ENCODE measurements around the gene PRORP.
A peak's percentile ranks its signal among the peaks of the same experiment; 100 is the strongest.
"Not testable (repeated sequence)": the region's sequence is repeated elsewhere in the genome, so short reads cannot be mapped to it uniquely, and the experiment has no call there.

The PRORP gene

DNA sequence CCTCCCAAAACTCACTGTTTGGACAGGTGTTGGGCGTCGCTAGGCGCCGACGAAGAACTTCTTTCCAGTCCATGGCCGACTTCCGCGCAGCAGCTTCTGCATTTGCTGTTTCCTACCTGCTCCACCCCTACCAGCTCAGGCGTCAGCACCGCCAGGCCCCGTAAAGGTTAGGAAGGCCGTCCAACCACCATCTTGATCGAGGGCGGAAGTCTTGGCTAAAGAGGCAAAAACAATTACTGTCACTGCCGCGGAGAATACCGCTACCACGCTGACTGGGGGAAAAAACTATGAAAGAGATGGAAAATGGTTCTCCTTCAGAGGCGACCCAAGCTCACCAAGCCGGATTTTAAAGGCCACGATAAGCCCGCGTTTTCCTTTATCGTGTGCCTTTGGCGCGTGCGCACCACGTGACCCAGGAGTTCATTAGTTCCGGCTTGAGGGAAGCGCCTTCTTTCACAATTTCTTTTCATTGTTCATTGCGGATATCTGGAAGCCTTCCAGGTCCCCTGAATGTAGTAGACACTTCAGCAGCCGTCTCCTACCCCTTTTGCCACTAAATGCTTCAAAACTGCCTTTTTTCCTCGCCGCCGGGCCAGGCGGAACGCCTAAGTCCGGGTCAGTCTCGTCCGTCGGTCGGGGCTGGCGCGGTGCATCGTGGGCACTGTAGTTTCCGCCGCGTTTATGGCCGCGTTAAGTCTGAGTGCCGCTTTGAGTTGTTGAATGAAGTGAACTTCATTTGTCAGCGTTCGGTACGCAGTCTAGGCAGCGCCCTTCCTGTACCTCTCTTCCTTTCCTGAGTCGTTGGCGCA lies at the start of gene PRORP, which contains the start of gene PPP2R3C:
PRORP (plus strand) TSS at position 666 of the 809 bp plus-strand sequence. CDS start 694 bp downstream, outside the sequence.
PPP2R3C (minus strand) TSS at position 104 of the 809 bp plus-strand sequence; CDS start at position 73, 31 bp downstream.
- in situ Hi-C loops (cut with MboI; ENCODE audit: low pct_unique_long_range_greater_than_20kb, low sequenced_read_pairs) = no loop called here
- DNase-seq = peak; percentile 98

- no peak for DNase-seq
- in situ Hi-C loops (cut with MboI; ENCODE audit: low pct_unique_long_range_greater_than_20kb, low sequenced_read_pairs) = no loop called here
These were observed 48.9 kb upstream of the PRORP start for GRCh38 chr14:35073486-35073885.

- in situ Hi-C loops (cut with MboI; ENCODE audit: low pct_unique_long_range_greater_than_20kb, low sequenced_read_pairs) = no loop called here
These were observed 44.3 kb upstream of the PRORP start for GRCh38 chr14:35078082-35078481.

DNA sequence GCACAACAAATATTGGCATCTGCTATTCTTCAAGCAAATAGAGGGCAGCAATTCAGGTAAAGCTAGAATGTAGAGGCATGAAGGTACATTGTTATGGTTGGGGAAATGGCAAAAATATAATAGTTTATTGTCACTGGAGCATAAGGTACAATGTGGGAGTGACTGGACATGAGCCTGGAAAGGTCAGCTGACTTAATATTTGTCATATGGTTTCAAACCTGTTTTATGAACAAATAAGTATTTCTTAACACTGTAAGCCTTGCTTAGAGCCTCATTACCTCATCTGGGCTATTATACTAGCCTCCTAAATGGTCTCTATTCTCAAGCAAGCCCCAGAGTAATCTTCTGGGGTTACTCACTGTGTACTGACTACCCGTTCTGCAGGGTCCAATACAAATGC lies 42.6 kb upstream of the PRORP start:
- in situ Hi-C loops (cut with MboI; ENCODE audit: low pct_unique_long_range_greater_than_20kb, low sequenced_read_pairs) = no loop called here

More at GRCh38 chr14:35078082-35078481, 44.3 kb upstream of the PRORP start:
- DNase-seq = no peak

DNA sequence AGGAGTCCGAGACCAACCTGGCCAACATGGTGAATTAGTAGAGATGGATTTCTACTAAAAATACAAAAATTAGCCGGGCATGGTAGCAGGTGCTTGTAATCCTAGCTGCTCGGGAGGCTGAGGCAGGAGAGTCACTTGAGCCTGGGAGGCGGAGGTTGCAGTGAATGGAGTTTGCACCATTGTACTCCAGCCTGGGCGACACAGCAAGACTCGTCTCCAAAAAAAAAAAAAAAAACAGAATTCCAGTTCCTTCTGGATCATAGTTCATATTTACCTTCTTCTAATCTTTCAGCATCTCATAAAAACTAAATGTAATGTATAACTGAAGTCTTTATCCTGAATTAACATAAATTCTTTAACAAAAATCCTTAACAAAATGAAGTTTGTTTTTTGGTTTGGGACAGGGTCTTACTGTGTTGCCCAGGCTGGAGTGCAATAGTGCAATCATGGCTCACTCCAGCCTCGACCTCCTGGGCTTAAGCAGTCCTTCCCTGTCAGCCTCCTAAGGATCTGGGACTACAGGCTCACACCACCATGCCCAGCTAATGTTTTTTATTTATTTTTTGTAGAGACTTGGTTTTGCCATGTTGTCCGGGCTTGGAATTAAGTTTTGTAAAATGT lies 38.7 kb upstream of the PRORP start:
- in situ Hi-C loops (cut with MboI; ENCODE audit: low pct_unique_long_range_greater_than_20kb, low sequenced_read_pairs) = no loop called here
- no peak for DNase-seq

More for the DNA sequence above, 42.6 kb upstream of the PRORP start:
- DNase-seq = no peak

DNA sequence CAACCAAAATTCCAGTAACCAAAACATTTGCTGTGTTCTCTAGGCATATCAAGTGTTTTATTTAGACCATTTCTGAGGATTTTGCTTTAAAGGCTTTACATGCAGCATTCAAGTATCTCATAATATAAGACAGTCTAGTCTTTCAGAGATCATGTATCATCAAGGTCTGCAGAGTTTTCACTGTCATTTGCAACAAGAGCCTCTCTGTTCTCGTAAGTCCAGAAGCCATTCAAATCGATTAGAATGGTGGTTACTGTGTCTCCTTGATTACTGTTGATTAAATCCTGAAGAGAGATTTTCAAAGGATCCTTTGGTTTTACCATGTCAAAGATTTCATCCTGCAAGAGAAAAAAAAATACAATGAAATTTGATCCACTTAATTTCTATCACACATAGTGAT lies 36.9 kb upstream of the PRORP start:
- in situ Hi-C loops (cut with MboI; ENCODE audit: low pct_unique_long_range_greater_than_20kb, low sequenced_read_pairs) = no loop called here
- no peak for DNase-seq

DNA sequence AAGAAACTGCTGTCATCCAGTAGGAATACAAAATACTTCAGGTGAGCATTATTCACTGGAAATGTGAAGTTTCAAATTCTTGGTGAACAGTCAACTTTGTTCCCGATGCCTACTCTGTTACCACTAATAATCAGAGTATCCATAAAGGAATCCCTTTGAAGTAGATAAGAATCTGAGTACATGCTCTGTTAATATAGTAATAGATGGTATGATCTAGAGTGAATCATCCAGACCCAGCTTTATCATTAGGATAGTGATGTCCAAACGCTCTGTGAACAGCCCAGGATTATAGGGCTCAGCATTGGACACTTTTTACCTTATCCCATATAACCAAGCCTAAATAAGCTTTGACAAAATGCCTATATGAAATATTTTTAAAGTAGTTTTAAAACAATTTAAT lies 33.8 kb upstream of the PRORP start:
- in situ Hi-C loops (cut with MboI; ENCODE audit: low pct_unique_long_range_greater_than_20kb, low sequenced_read_pairs) = no loop called here
- no peak for DNase-seq

- DNase-seq = not testable (repeated sequence)
These were observed 27.7 kb upstream of the PRORP start for GRCh38 chr14:35094645-35095044.

DNA sequence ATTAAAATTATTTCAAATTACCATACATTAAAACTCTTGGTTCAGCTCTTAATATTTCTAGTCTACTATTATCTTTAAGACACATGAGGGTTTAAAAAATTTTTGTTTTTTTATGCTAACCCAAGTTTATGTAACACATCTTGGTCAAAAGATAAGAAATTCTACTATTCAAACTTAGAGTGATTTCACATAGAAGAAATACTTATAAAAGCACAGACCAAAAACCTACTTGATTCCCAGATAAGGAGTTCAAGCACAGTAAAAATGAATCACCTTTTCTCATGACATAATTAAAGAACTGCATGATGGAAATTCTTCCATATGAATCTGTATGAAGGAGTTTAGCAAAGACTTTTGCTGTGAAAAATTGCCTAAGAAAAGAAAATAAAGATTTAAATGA lies 14.5 kb upstream of the PRORP start:
- DNase-seq = no peak

More at GRCh38 chr14:35094645-35095044, 27.7 kb upstream of the PRORP start:
- in situ Hi-C loops (cut with MboI; ENCODE audit: low pct_unique_long_range_greater_than_20kb, low sequenced_read_pairs) = not testable (repeated sequence)

GRCh38 chr14:35112641-35113040 lies 9.7 kb upstream of the PRORP start:
- in situ Hi-C loops (cut with MboI; ENCODE audit: low pct_unique_long_range_greater_than_20kb, low sequenced_read_pairs) = no loop called here
- no peak for DNase-seq

More for the DNA sequence above, 14.5 kb upstream of the PRORP start:
- in situ Hi-C loops (cut with MboI; ENCODE audit: low pct_unique_long_range_greater_than_20kb, low sequenced_read_pairs) = no loop called here

GRCh38 chr14:35113308-35113950 lies 8.9 kb upstream of the PRORP start:
- DNase-seq = no peak
- in situ Hi-C loops (cut with MboI; ENCODE audit: low pct_unique_long_range_greater_than_20kb, low sequenced_read_pairs) = no loop called here

DNA sequence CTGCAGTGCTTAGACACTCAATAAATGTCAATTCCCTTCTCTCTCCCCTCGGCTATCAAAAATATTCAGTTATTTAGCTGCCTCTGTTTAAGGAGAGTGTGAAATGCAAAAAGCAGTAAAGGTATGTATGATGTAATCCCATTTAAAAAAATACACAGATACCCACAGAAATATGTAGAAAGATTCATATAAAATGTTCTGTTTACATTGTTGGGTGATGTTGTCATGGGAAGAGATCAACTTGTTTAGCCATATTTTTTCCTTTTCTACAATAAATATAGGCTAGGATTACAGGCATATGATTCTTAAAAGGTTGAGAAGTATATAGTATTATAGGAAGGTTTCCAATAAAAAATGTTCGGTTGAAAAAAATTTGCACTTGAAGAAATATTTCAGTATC lies 8.3 kb upstream of the PRORP start:
- no peak for DNase-seq
- in situ Hi-C loops (cut with MboI; ENCODE audit: low pct_unique_long_range_greater_than_20kb, low sequenced_read_pairs) = no loop called here

DNA sequence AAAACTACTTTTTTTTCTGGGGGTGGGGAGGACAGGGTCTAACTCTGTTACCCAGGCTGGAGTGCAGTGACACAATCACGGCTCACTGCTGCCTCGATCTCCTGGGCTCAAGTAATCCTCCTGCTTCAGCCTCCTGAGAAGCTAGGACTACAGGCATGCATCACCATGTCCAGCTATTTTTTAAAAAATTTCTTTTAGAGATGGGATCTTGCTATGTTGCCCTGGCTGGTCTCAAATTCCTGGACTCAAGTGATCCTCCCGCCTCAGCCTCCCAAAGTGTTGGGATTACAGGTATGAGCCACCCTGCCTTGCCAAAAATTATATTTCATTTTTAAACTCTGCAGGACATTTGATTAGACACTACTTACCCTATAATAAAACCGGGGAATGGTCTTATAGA lies 6.1 kb upstream of the PRORP start:
- no peak for DNase-seq
- in situ Hi-C loops (cut with MboI; ENCODE audit: low pct_unique_long_range_greater_than_20kb, low sequenced_read_pairs) = no loop called here

GRCh38 chr14:35117112-35117511 lies 5.2 kb upstream of the PRORP start:
- in situ Hi-C loops (cut with MboI; ENCODE audit: low pct_unique_long_range_greater_than_20kb, low sequenced_read_pairs) = no loop called here
- DNase-seq = no peak

GRCh38 chr14:35121026-35121886 lies 1.1 kb upstream of the PRORP start:
- no peak for DNase-seq
- in situ Hi-C loops (cut with MboI; ENCODE audit: low pct_unique_long_range_greater_than_20kb, low sequenced_read_pairs) = no loop called here

DNA sequence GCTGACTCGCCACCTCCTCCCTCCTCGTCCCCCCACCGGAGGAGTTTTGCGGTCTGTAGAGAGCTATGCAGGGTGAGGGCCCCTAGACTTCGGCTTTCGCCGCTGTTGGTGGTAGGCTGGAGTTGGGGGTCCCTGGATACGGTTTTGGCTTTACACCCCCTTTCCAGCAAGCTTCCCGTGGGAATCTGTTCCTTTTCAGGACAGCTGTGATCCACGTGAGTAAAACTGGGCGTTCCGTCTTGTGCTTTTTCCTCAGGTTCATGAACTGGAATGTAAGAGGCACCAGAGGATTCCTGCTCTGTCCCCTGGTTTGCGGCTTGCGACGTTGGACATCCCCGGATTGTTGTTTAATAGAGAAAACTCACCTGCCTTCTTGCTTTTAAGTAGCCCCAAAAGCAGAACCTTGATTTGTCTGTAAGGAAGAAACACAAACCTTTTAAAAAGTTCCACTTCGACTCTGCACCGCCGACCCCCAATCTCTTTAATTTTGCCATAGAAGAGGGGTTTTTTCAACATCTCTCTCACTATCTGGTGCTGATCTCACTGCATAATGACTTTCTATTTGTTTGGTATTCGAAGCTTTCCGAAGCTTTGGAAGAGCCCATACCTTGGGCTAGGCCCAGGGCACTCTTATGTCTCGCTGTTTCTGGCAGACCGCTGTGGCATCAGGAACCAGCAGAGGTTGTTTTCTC lies 490 bp downstream of the PRORP start:
- no peak for DNase-seq
- in situ Hi-C loops (cut with MboI; ENCODE audit: low pct_unique_long_range_greater_than_20kb, low sequenced_read_pairs) = no loop called here

DNA sequence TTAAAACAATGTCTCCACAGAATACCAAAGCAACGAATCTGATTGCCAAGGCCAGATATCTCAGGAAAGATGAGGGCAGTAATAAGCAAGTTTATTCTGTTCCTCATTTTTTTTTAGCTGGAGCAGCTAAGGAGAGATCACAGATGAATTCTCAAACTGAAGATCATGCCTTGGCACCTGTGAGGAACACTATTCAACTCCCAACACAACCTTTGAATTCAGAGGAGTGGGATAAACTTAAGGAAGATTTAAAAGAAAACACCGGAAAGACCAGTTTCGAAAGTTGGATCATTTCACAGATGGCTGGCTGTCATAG lies 994 bp downstream of the PRORP start:
- in situ Hi-C loops (cut with MboI; ENCODE audit: low pct_unique_long_range_greater_than_20kb, low sequenced_read_pairs) = no loop called here

GRCh38 chr14:35124127-35124526 lies 1.8 kb downstream of the PRORP start:
- in situ Hi-C loops (cut with MboI; ENCODE audit: low pct_unique_long_range_greater_than_20kb, low sequenced_read_pairs) = no loop called here
- DNase-seq = no peak

More for the DNA sequence above, 994 bp downstream of the PRORP start:
- DNase-seq = no peak
